Osteocyte (in vitro differentiated cells): Measurements from ENCODE around the gene SYT13. TPM values are rescaled to one million over a fixed set of nuclear protein-coding genes. Genes with fewer than 3 reads are reported as not detected.

Experiments used
- DNase-seq: peaks from one replicate; pipeline ENCODE4 v3.0.0; 2021; ENCODE audit warnings: mixed read lengths; ENCODE audit not compliant: unreplicated experiment; ENCODE audit errors: extremely low spot score
- H3K27ac Mint-ChIP-seq: one replicate; pipeline ENCODE4 v1.8.0; 2021; ENCODE audit warnings: mild to moderate bottlenecking, mixed read lengths; ENCODE audit not compliant: unreplicated experiment
- H3K27me3 Mint-ChIP-seq: one replicate; pipeline ENCODE4 v1.8.0; 2021; ENCODE audit warnings: mixed read lengths; ENCODE audit not compliant: unreplicated experiment
- H3K36me3 Mint-ChIP-seq: one replicate; pipeline ENCODE4 v1.8.0; 2021; ENCODE audit warnings: mixed read lengths; ENCODE audit not compliant: unreplicated experiment
- H3K4me1 Mint-ChIP-seq: one replicate; pipeline ENCODE4 v1.8.0; 2021; ENCODE audit warnings: mixed read lengths; ENCODE audit not compliant: unreplicated experiment
- H3K4me3 Mint-ChIP-seq: one replicate; pipeline ENCODE4 v1.8.0; 2021; ENCODE audit warnings: mild to moderate bottlenecking, moderate library complexity, mixed read lengths; ENCODE audit not compliant: unreplicated experiment
- H3K9me3 Mint-ChIP-seq: one replicate; pipeline ENCODE4 v1.8.0; 2021; ENCODE audit warnings: mixed read lengths; ENCODE audit not compliant: unreplicated experiment
- CTCF ChIP-seq: fragments of 200-600 bp; sonication (generic); IDR thresholded peaks from 2 replicates; pipeline ENCODE4 v1.5.0; 2021; ENCODE audit warnings: antibody characterized with exemption, mild to moderate bottlenecking, moderate library complexity
- total RNA-seq: library from RNA; stranded (reverse); gene quantifications from 2 replicates; pipeline ENCODE4 v1.2.1, GENCODE V29; 2021

The SYT13 gene
- total RNA-seq, 1 donor from 2014 or later: 0.13 TPM

DNA sequence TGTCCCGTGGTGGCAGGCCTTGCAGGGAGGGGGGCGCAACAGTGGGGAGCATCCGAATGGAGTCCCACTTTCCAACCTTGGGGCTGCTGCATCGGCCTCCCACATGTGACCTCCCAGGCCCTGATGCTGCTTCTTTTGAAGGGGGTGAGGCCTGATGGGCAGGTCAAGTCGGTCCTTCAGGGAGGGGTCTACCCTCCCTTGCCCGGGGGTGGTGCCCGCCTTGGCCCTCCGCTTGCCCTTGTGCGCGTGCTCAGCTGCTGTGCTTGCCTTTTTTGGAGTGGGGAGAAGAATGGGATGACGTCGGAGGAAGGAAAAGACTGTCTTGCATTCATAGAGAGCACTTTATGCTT is 72.8 kb downstream of the SYT13 start:
- Mint-ChIP-seq H3K27ac (no peak overlapping the region), H3K9me3 (no peaks in the 10 kb centered on the region), H3K4me3 (no peak overlapping the region)

GRCh38 chr11:45212566-45213315 is 73.4 kb downstream of the SYT13 start:
- Mint-ChIP-seq H3K27me3 (no peaks in the 10 kb centered on the region), H3K4me3 (no peak overlapping the region), H3K36me3 (peaks cover 15% of the 10 kb centered on the region), H3K27ac (no peak overlapping the region), H3K4me1 (peaks cover 16% of the 10 kb centered on the region), H3K9me3 (no peaks in the 10 kb centered on the region)
- TF ChIP-seq CTCF: no peak
- no peak for DNase-seq

More for the DNA sequence above, 72.8 kb downstream of the SYT13 start:
- no peak for TF ChIP-seq CTCF
- no peak for DNase-seq
- Mint-ChIP-seq H3K36me3 (peaks cover 15% of the 10 kb centered on the region), H3K4me1 (peaks cover 16% of the 10 kb centered on the region), H3K27me3 (no peaks in the 10 kb centered on the region)

DNA sequence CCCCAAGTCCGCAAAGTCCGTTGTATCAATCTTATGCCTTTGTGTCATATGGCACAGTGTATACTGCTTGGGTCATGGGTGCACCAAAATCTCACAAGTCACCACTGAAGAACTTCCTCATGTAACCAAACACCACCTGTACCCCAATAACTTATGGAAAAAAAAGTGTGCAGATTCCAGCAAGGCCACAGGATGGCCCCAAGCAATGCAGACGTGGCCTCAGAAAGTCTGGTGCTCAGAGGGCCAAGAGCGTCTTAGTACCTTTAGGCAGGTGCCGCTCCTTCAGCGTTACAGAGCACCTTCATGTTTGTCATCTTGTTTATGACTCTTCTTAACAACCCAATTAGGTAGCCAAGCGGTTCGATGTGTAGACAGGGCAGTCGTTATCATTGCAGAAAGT is 74.4 kb downstream of the SYT13 start:
- Mint-ChIP-seq H3K9me3 (no peaks in the 10 kb centered on the region), H3K36me3 (peaks cover 15% of the 10 kb centered on the region), H3K4me3 (no peak overlapping the region), H3K27me3 (no peaks in the 10 kb centered on the region), H3K4me1 (peaks cover 16% of the 10 kb centered on the region), H3K27ac (no peak overlapping the region)
- no peak for DNase-seq
- no peak for TF ChIP-seq CTCF

DNA sequence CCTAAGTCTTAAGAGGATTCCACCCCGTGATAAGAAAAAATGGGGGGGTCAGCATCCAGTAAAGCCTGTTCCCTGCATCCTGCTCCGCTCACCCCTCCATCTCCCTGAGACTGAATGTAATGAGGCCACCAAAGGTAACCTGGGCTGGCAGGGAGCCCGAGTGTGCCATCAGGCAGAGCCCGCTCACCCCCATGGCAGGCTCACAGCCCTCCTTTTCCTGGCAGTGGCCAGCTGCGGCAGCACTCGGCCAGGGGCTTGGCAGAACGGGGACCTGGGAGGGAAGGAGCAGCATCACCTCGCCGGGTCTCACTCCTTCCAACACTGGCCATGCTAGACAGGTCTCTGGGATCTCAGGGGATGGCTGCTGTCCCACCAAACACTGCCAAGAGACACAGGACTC is 75.3 kb downstream of the SYT13 start:
- TF ChIP-seq CTCF: no peak
- H3K36me3 Mint-ChIP-seq: peaks cover 23% of the 10 kb centered on the region
- H3K27me3 Mint-ChIP-seq: no peaks in the 10 kb centered on the region
- H3K27ac Mint-ChIP-seq: no peak overlapping the region
- H3K4me1 Mint-ChIP-seq: peaks cover 16% of the 10 kb centered on the region
- H3K4me3 Mint-ChIP-seq: no peak overlapping the region
- H3K9me3 Mint-ChIP-seq: no peaks in the 10 kb centered on the region
- DNase-seq: no peak

- Mint-ChIP-seq H3K27me3 (no peaks in the 10 kb centered on the region), H3K27ac (peak overlapping the region; percentile 76), H3K4me3 (peak overlapping the region; percentile 57), H3K9me3 (no peaks in the 10 kb centered on the region), H3K36me3 (peaks cover 27% of the 10 kb centered on the region), H3K4me1 (peaks cover 16% of the 10 kb centered on the region)
- TF ChIP-seq CTCF: no peak
- DNase-seq: no peak
Observed at GRCh38 chr11:45209891-45210699, 76.0 kb downstream of the SYT13 start.
